Measurements from ENCODE around the gene CDC42EP5. TPM values are rescaled to one million over a fixed set of nuclear protein-coding genes. Genes with fewer than 3 reads are reported as not detected.
"Not testable (repeated sequence)": the region's sequence is repeated elsewhere in the genome, so short reads cannot be mapped to it uniquely, and the experiment has no call there.

CDC42EP5 gene
- total and polyA plus RNA-seq, 4 donors = 15.8 to 25.7 (median 21.3) TPM

DNA sequence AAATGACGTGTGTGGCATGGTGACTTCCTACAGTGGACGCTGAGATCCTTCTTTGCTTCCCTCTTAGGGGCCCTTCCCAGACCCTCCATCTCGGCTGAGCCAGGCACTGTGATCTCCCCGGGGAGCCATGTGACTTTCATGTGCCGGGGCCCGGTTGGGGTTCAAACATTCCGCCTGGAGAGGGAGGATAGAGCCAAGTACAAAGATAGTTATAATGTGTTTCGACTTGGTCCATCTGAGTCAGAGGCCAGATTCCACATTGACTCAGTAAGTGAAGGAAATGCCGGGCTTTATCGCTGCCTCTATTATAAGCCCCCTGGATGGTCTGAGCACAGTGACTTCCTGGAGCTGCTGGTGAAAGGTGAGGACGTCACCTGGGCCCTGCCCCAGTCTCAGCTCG is 34.7 kb upstream of the CDC42EP5 start:
- TF ChIP-seq, protein P1, sequence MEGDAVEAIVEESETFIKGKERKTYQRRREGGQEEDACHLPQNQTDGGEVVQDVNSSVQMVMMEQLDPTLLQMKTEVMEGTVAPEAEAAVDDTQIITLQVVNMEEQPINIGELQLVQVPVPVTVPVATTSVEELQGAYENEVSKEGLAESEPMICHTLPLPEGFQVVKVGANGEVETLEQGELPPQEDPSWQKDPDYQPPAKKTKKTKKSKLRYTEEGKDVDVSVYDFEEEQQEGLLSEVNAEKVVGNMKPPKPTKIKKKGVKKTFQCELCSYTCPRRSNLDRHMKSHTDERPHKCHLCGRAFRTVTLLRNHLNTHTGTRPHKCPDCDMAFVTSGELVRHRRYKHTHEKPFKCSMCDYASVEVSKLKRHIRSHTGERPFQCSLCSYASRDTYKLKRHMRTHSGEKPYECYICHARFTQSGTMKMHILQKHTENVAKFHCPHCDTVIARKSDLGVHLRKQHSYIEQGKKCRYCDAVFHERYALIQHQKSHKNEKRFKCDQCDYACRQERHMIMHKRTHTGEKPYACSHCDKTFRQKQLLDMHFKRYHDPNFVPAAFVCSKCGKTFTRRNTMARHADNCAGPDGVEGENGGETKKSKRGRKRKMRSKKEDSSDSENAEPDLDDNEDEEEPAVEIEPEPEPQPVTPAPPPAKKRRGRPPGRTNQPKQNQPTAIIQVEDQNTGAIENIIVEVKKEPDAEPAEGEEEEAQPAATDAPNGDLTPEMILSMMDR (IDR thresholded peaks at IDR 0.05; ENCODE audit: control extremely low read depth, extremely low read depth) = no peak

DNA sequence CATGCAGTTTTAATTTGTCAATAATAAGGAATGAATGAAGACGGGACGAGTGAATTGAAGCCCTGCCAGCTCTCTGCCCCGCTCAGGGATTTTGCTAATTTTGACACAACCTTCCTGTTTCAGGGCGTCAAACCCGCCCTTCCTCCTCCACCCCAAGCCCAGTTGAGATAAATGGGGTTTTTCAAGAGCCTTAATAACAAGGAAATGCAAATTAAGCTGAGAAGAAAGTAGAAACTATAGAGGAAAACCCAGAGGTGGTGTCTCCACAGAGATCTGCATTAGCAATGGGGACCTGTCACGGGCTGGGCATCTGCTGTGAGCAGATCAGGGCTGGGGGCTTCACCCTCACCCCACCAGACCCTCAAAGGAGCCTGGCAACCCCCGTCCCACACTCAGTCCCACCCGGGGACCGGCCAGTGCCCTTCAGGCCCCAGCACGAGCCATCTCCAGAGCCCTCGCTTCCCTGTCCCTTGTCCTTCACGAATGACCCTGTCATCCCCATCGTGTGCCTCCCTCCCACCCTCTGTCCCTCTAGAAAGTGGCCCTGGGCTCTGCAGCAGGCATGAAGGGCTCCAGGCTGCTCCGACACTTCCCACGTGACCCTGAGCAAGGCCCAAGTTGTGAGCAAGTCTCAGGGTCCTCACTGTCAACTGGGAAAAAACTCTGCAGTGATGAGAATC is 34.1 kb upstream of the CDC42EP5 start:
- not testable (repeated sequence) for H3K4me1 ChIP-seq (ENCODE audit: control insufficient read depth in 5 of 5, insufficient read depth in 5 of 5, low read length in 5 of 5); H3K9me3 ChIP-seq (ENCODE audit: control insufficient read depth in 4 of 4, insufficient read depth in 3 of 4, low read length in 3 of 4); ATAC-seq (ENCODE audit: insufficient read depth, low FRiP score); DNase-seq; H3K36me3 ChIP-seq (ENCODE audit: control insufficient read depth in 4 of 4, insufficient read depth in 4 of 4, low read length in 4 of 4); H3K4me3 ChIP-seq; H3K27me3 ChIP-seq (ENCODE audit: control insufficient read depth in 3 of 3, insufficient read depth in 3 of 3, low read length in 2 of 3); H3K27ac ChIP-seq (ENCODE audit: low read depth in 1 of 2, low read length in 1 of 2); H3K9ac ChIP-seq (ENCODE audit: insufficient read depth in 1 of 2, low read length in 2 of 2)
- WGBS, 2 donors = 57 to 68% methylated on average over 10 to 11 of the region's 15 CpGs

More for the DNA sequence above, 34.7 kb upstream of the CDC42EP5 start:
- DNase-seq (no peak), ATAC-seq (ENCODE audit: insufficient read depth, low FRiP score) (no peak)
- 60 to 69% methylated on average over 12 of the region's 12 CpGs for WGBS, 2 donors
- Histone ChIP-seq H3K36me3 (ENCODE audit: control insufficient read depth in 4 of 4, insufficient read depth in 4 of 4, low read length in 4 of 4) (no peaks in the 10 kb centered on the region), H3K27ac (ENCODE audit: low read depth in 1 of 2, low read length in 1 of 2) (no peak overlapping the region), H3K4me1 (ENCODE audit: control insufficient read depth in 5 of 5, insufficient read depth in 5 of 5, low read length in 5 of 5) (no peaks in the 10 kb centered on the region), H3K4me3 (no peak overlapping the region), H3K27me3 (ENCODE audit: control insufficient read depth in 3 of 3, insufficient read depth in 3 of 3, low read length in 2 of 3) (peaks cover 0 to 3% (median 0%) of the 10 kb centered on the region in 3 donors), H3K9me3 (ENCODE audit: control insufficient read depth in 4 of 4, insufficient read depth in 3 of 4, low read length in 3 of 4) (peaks cover 0 to 9% (median 0%) of the 10 kb centered on the region in 4 donors), H3K9ac (ENCODE audit: insufficient read depth in 1 of 2, low read length in 2 of 2) (no peak overlapping the region)

DNA sequence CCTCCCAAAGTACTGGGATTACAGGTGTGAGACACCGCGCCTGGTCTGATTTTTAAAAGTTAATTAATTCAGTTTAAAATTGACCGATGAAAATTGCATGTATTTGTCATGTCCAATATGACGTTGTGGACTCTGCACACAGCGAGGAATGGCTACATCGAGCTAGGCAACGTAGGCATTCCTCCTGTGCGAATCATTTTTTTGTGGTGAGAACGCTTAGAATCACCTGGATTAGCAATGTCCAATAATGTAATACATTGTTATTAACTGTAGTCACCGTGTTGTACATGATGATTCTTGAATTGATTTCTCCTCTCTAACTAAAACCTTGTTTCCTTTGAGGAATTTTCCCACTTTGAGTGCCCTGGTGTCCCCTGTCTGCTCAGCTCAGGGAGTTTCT is 33.0 kb upstream of the CDC42EP5 start:
- H3K4me1 ChIP-seq (ENCODE audit: control insufficient read depth in 5 of 5, insufficient read depth in 5 of 5, low read length in 5 of 5) = no peaks in the 10 kb centered on the region
- no peak overlapping the region for H3K9ac ChIP-seq (ENCODE audit: insufficient read depth in 1 of 2, low read length in 2 of 2)
- 62 to 74% methylated on average over 10 of the region's 10 CpGs for WGBS, 2 donors
- no peaks in the 10 kb centered on the region for H3K36me3 ChIP-seq (ENCODE audit: control insufficient read depth in 4 of 4, insufficient read depth in 4 of 4, low read length in 4 of 4)
- TF ChIP-seq, protein P1 (IDR thresholded peaks at IDR 0.05; ENCODE audit: control extremely low read depth, extremely low read depth) = no peak
- H3K9me3 ChIP-seq (ENCODE audit: control insufficient read depth in 4 of 4, insufficient read depth in 3 of 4, low read length in 3 of 4) = peaks cover 0 to 5% (median 0%) of the 10 kb centered on the region in 4 donors
- peaks cover 0 to 3% (median 0%) of the 10 kb centered on the region in 3 donors for H3K27me3 ChIP-seq (ENCODE audit: control insufficient read depth in 3 of 3, insufficient read depth in 3 of 3, low read length in 2 of 3)
- H3K27ac ChIP-seq (ENCODE audit: low read depth in 1 of 2, low read length in 1 of 2) = no peak overlapping the region
- DNase-seq (no peak), ATAC-seq (ENCODE audit: insufficient read depth, low FRiP score) (no peak)
- no peak overlapping the region for H3K4me3 ChIP-seq

DNA sequence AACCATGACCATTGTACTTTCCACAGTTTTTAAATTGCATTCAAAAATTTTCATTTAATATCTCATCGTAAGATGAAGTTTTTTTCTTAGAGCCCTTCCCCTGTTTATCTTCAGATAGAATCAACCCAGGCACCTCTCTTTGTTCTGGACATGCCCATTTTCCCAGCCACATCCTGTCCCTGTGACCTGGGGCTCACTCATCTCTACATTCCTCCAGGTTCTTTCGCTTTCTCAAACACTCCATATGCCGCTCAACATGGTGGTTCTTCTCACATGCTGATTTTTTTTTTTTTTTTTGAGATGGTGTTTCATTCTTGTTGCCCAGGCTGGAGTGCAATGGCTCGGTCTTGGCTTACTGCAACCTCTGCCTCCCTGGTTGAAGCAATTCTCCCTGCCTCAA is 32.4 kb upstream of the CDC42EP5 start:
- H3K27me3 ChIP-seq (ENCODE audit: control insufficient read depth in 3 of 3, insufficient read depth in 3 of 3, low read length in 2 of 3); H3K9ac ChIP-seq (ENCODE audit: insufficient read depth in 1 of 2, low read length in 2 of 2); H3K4me3 ChIP-seq; ATAC-seq (ENCODE audit: insufficient read depth, low FRiP score); H3K27ac ChIP-seq (ENCODE audit: low read depth in 1 of 2, low read length in 1 of 2); DNase-seq; H3K4me1 ChIP-seq (ENCODE audit: control insufficient read depth in 5 of 5, insufficient read depth in 5 of 5, low read length in 5 of 5); H3K36me3 ChIP-seq (ENCODE audit: control insufficient read depth in 4 of 4, insufficient read depth in 4 of 4, low read length in 4 of 4); H3K9me3 ChIP-seq (ENCODE audit: control insufficient read depth in 4 of 4, insufficient read depth in 3 of 4, low read length in 3 of 4): not testable (repeated sequence)
- WGBS, 2 donors = 74 to 87% methylated on average over 4 of the region's 4 CpGs
